Measurements from ENCODE around the gene RSPH1. TPM values are rescaled to one million over a fixed set of nuclear protein-coding genes. Genes with fewer than 3 reads are reported as not detected.

Gene RSPH1
- total RNA-seq = not detected in 2 replicates

DNA sequence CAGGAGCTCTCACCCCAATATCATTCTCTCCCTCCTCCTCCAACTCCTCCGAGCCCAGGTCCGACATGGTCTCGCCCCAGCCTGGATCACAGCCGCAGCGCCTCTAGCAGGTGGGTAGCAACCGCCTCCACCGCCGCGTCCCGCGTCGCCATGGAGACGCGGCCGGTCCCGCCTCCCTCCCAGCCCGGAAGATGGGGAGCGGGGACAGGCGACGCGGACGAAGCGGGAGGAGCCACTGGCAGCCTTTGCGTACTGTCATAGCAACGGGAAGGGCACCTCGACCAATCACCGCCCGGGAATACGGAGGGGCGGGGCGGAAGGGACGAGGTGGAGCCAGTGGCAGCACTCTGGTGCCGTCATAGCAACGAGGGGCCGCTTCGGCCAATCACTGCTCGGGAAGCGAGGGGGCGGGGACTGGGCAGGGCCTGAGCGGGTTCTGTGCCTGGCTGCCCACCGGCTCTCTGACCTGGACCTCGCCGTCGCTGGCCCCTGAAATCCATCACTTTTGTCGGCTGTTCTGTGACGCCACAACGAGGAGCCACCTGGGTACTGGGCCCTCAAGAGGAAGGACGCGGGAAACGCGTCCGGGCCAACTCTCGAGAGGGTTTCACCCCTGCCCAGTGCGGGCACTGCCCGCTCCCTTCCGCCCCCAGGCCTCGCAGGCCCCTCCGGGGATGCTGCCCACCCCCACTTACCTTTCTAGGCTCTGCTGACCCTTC is at the start of gene RSPH1:
RSPH1 (minus strand) TSS at position 105 of the 719 bp plus-strand sequence; CDS start at position 67, 38 bp downstream.

DNA sequence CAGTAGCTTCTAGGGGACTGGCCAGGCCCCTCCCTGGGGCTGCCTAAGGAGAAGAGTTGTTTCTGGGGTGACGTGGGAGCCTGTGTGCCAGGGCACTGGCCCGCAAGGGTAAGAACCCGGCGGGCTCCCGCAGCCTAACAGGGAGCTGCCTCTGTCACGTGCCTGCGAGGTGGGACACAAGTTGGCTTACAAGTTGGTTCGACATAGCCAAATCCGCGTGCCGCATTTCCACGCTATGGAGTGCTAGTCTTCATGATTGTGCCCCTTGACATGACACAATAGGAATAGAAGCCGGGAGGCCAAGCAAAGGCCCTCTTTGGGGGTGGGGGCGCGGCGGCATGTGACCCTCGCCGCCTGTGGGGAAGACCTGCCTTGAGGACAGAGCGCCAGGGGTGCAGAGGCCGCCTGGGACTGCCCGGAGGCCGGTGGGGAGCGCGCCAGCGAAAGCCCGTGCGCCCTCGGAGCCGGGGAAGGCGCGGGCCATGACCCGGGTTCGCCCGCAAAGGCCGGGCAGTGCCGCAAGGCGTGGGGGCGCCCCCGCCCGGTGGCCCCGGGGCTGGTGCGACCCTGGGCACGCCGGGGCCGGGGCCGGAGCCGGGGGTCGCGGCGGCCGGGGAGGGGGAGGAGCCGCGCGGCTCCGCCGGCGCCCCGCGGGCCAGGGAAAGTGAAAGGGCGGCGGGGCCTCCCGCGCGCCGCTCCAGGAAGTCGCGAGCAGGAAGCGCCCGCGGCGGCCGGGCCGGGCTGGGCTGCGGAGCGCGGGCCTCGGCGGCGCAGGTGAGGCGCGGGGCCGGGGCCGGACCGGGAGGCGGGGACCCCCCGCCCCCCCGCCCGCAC is 17.3 kb upstream of the RSPH1 start, which contains the start of gene SLC37A1:
SLC37A1 (plus strand) TSS at position 702 of the 834 bp plus-strand sequence. CDS start 4,603 bp downstream, outside the sequence.

Other genes starting within 250 kb of the RSPH1 start
- not detected in 2 replicates for gene TFF3, start 180.8 kb downstream of the RSPH1 start, total RNA-seq
- not detected in 2 replicates for gene TFF2, start 145.2 kb downstream of the RSPH1 start, total RNA-seq
- gene TFF1, start 129.7 kb downstream of the RSPH1 start, total RNA-seq = not detected in 2 replicates
- not detected in 2 replicates for gene TMPRSS3, start 100.2 kb downstream of the RSPH1 start, total RNA-seq
- gene UBASH3A, start 92.3 kb downstream of the RSPH1 start, total RNA-seq = not detected in 2 replicates
- 1.9 and 2.7 TPM in 2 replicates for gene SLC37A1, start 17.6 kb upstream of the RSPH1 start, total RNA-seq
- gene PDE9A, start 157.4 kb upstream of the RSPH1 start, total RNA-seq = 1.9 and 2.1 TPM in 2 replicates

Measured in uterine smooth muscle cell (primary cell).